NCI-H2081 (cell line): ENCODE data around the gene DUS3L.
A peak's percentile ranks its signal among the peaks of the same experiment; 100 is the strongest.
"Not testable (repeated sequence)": the region's sequence is repeated elsewhere in the genome, so short reads cannot be mapped to it uniquely, and the experiment has no call there.

Experiments
- DNase-seq, 2 experiments: peaks; one replicate each; lab custom pipeline; 2025; lab: John Stamatoyannopoulos, UW

The DUS3L gene

DNA sequence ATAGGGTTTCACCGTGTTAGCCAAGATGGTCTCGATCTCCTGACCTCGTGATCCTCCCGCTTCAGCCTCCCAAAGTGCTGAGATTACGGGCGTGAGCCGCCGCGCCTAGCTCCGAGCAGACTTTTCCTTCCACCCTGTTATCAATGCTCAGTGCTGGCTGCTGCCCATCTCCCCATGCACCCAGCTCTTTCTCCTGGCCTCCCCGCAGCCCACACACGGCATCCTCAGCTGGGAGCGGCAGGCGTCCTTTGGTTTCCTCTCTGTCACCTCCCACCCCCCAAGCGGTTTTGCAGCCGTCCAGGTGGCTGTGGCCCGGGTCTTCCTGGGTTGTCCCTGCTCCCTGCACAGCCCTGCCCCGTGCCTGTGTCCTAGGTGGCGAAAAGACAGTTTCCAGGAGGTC is 18.5 kb downstream of the DUS3L start:
- DNase-seq, result no peak

DNA sequence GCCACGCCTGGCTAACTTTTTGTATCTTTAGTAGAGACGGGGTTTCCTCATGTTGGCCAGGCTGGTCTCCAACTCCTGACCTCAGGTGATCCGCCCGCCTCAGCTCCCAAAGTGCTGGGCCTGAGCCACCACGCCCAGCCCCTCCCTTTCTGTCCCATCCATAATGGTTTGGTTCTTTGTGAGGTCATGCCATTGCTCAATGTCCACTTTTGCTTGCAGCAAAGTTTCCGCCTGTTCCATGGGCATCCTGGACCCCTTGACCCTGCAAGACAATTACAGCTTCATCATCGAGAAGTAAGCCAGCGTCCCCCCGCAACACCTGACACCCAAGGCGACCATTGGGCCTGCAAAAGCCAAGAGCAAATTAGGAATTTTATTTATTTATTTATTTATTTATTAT is 23.0 kb downstream of the DUS3L start:
- DNase-seq, result no peak

DNA sequence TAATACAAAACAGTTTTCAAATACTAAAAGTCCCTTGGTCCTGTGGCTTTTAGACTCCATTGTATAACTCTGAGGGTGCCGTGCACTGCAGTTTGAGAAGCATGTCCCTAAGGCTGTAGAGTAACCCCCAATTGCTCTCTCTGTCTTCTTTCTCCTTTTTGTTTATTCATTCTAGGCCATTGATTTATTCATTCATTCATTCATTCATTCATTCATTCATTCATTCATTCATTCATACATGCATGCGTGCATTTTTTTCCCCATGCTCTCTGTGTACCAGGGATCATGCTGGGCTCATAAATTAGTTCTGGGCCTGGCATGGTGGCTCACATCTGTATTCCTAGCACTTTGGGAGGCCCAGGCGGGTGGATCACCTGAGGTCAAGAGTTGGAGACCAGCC is 25.7 kb downstream of the DUS3L start:
- no peak for DNase-seq

DNA sequence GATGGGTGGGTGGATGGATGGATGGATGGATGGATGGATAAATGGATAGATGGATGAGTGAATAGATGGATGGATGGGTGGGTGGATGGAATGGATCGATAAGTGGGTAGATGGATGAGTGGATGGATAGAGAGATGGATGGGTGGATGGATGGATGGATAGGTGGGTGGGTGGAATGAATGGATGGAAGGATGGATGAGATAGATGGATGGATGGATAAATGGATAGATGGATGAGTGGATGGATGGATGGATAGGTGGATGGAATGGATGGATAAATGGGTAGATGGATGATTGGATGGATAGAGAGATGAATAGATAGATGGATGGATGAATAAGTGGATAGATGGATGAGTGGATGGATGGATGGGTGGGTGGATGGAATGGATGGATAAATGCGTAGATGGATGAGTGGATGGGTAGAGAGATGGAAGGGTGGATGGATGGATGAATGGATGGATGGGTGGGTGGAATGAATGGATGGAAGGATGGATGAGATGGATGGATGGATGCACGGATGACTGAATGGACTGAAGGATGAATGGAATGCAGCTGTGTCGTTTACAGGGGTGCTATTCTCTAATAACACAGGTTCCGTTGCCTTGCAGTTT is 28.2 kb downstream of the DUS3L start:
- no peak for DNase-seq

DNA sequence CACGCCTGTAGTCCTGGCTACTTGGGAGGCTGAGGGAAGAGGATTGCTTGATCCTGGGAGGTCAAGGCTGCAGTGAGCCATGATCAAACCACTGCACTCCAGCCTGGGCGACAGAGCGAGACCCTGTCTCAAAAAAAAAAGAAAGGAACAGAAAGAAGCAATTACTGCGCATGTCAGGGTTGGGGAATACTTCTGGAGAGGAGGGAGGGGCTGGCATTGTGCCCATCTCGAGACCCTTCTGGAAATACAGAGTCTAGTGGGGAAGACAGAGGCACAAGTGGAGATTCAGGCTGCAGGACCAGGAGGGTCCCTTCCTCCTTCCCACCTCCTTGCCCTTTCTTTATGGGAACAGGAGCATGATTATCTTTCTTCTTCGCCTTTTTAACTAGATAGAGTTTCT is 37.2 kb downstream of the DUS3L start:
- no peak for DNase-seq

DNA sequence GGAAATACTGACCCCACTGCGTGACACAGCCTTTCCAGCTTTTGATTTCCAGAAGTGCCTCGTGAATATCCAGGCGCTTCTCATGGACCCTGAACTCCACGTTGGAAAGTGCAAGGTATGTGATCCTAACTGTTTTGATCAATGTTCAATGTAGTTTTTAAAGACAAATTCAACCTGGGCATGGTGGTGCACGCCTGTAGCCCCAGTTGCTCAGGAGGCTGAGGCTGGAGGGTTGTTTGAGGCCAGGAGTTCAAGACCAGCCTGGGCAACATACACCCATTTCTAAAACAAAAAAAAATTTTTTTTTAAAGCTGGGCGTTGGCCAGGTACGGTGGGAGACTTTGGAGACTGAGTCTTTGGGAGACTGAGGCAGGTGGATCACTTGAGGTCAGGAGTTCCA is 39.3 kb downstream of the DUS3L start:
- DNase-seq, result no peak

DNA sequence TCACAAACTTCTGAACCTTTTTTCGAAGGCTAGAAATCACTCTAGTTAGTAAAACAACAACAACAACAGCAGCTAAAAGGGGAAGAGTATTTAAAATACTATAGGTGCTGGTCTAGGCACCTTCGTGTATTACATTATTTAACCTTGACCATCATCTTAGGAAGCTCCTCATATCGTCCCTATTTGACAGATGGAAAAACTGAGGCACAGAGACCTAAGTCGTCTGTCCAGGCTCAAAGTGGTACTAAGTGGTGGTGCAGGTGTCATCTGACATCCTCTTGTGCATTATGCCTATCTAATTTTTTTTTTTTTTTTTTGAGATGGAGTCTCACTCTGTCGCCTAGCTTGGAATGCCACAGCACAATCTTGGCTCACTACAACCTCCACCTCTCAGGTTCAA is 41.5 kb downstream of the DUS3L start:
- no peak for DNase-seq

DNA sequence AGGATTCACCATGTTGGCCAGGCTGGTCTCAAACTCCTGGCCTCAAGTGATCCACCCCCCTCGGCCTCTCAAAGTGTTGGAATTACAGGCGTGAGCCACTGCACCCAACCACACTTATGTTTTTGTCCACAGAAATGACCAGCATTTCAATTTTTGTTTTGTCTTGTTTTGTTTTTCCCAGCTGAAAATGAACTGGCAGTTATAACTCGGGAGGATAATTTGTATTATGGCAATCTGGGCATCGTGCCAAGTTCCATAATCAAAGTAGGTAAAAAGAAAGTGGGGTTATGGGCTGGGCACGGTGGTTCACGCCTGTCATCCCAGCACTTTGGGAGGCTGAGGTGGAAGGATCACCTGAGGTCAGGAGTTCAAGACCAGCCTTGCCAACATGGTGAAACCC is 42.0 kb downstream of the DUS3L start:
- DNase-seq, result peak in 1 of 2 experiments; percentile 41

DNA sequence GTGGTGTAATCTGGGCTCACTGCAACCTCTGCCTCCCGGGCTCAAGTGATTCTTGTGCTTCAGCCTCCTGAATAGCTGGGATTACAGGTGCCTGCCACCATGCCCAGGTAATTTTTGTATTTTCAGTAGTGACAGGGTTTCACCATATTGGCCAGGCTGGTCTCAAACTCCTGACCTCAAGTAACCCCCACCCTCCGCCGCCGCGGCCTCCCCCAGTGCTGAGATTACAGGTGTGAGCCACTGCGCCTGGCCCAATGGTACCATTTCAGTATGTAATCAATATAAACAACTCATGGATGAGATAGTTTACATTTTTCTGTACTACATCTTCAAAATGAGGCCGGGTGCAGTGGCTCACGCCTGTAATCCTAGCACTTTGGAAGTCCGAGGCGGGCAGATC is 46.0 kb downstream of the DUS3L start:
- not testable (repeated sequence) for DNase-seq

DNA sequence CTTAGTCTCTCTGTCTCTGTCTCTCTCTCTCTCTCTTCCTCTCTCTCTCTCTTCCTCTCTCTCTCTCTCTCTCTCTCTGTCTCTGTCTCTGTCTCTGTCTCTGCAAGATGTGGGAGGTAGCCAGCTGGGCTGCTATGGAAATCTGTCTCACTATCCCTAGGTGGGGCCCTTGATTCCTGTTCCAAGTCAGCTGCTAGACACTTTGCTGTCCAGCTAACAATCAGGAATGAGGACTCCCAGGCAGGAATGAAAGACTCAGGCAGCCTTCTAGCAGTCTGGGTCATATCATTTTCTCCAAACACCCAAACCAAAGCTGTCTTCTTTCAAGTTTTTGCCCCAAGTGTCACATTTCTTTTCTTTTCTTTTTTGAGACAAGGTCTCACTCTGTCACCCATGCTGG is 47.3 kb downstream of the DUS3L start:
- no peak for DNase-seq

DNA sequence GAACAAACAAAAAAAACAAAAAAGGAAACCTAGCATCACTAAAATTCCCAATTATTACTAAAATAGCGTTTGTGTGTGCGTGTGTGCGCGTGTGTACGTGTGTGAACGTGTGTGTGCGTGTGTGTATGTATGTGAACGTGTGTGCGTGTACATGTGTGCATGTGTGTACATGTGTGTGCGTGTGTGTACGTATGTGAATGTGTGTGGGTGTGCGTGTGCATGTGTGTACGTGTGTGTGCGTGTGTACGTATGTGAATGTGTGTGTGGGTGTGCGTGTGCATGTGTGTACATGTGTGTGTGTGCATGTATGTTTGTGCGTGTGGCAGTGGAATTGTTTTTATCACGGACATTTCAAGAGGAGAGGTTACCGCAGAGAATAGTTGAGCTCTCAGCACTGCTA is 48.9 kb downstream of the DUS3L start:
- no peak for DNase-seq

DNA sequence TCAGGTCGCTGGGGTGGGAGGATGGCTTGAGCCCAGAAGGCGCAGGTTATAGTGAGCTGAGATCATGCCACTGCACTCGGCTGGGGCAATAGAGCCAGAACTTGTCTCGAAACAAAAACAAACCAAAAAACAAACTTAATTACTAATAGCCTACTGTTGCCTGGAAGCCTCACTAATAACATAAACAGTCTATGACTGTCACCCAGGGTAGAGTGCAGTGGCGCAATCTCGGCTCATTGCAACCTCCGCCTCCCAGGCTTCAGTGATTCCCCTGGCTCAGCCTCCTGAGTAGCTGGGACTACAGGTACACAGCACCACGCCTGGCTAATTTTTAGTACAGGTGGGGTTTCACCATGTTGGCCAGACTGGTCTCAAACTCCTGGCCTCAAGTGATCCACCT is 52.5 kb downstream of the DUS3L start:
- no peak for DNase-seq
